ENCODE data around the gene TCF19. TPM values are rescaled to one million over a fixed set of nuclear protein-coding genes. Genes with fewer than 3 reads are reported as not detected.

The TCF19 gene
- total RNA-seq, result 1 to 10 TPM; 1.8 to 2.0 TPM

DNA sequence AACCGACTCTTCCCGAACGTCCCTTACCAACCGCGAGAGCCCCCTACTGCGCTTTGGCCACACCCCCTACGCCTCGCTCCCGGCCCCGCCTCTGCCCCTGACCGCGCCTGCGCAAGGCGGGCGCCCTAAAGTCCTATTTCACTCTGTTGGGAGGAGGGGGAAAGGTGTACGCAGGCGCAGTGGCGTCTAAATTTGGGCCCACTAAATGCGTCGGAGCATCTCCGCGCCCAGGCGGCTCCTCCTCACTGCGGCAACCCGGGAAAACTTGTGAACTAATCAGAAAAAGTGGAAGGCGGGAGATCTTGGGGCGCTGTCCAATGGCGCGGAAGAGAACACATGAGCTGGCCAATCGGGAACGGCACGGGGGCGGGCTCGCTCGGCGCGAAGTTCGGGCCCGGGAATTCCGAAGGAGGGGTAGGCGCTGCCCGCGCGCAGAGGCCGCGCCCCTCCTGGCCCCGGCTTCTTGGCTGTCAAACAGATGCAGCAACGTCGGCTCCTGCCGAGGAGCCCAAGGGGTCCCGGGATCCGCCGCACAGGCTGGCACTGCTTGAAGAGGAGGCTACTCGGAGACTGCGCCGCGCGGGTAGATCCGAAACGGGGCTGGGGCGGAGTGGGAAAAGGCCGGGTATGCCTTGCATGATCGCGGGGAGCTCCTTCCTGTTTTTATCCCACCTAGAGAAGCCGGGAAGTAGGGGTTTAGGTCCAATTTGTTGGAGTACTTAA is at the start of gene TCF19:
TSS of gene TCF19 (plus strand) at position 450 of the 723 bp plus-strand sequence. CDS start 881 bp downstream, outside the sequence.
- Histone ChIP-seq H3K27ac (peak within 1 kb of the TSS; percentile 21 to 80 (median 73)), H3K36me3 (replicated peaks in 1 of 2; ENCODE audit: insufficient read depth in 1 of 2, low read depth in 2 of 2) (peaks cover 0 to 1% of the 10 kb centered on the region in 2 donors), H3K27me3 (no peaks in the 10 kb centered on the region), H3K4me1 (peaks cover 16% of the 10 kb centered on the region), H3K4me3 (peak within 1 kb of the TSS; percentile 42 to 55), H3K9me3 (no peaks in the 10 kb centered on the region)
- intact Hi-C loops (cut with DNase I), result no loop called here
- DNase-seq (peak; percentile 98 to 99 (median 99)), ATAC-seq (peak; percentile 96)
- WGBS, 2 donors, result 1% methylated on average over 64 of the region's 65 CpGs
- TF ChIP-seq POLR2A (IDR thresholded peaks at IDR 0.05), result peak in 1 of 3 donors; percentile 63
- peak in 1 of 7 experiments; percentile 13 for TF ChIP-seq CTCF (IDR thresholded peaks at IDR 0.05)

GRCh38 chr6:31110825-31111582 is 47.4 kb upstream of the TCF19 start:
- no peak for ATAC-seq
- WGBS, 2 donors, result 65 to 69% methylated on average over 11 of the region's 11 CpGs
- no peaks in the 10 kb centered on the region for H3K36me3 ChIP-seq (replicated peaks in 1 of 2; ENCODE audit: insufficient read depth in 1 of 2, low read depth in 2 of 2)

DNA sequence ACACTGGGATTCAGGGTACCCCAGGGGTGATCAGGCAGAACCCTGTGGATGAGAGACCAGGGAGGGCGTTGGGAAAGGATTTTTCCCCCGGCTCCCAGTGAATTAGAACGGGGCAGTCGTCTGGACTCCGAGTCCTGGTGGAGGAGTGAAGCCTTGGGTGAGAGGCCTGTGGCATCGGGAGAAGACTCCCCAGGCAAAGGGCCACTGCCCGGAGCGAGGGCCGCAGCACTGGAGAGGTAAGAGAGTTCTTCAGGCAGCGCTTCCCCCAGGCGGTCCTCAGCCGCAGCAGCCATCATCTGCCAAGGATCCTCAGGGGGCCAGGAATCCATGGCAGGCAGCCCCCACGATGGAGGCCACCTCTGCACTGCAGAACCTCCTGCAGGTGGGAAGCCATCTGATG is 46.7 kb upstream of the TCF19 start:
- Histone ChIP-seq H3K4me3 (no peak overlapping the region), H3K9me3 (no peaks in the 10 kb centered on the region), H3K4me1 (peaks cover 4% of the 10 kb centered on the region), H3K27ac (no peak overlapping the region), H3K36me3 (replicated peaks in 1 of 2; ENCODE audit: insufficient read depth in 1 of 2, low read depth in 2 of 2) (no peaks in the 10 kb centered on the region), H3K27me3 (no peaks in the 10 kb centered on the region)
- WGBS, 2 donors, result 69 to 78% methylated on average over 9 to 13 of the region's 13 CpGs
- intact Hi-C loops (cut with DNase I), result no loop called here
- no peak for DNase-seq
- no peak for ATAC-seq
- TF ChIP-seq POLR2A (IDR thresholded peaks at IDR 0.05) (no peak), CTCF (IDR thresholded peaks at IDR 0.05) (no peak)

More at GRCh38 chr6:31110825-31111582, 47.4 kb upstream of the TCF19 start:
- intact Hi-C loops (cut with DNase I), result no loop called here
- Histone ChIP-seq H3K27me3 (no peaks in the 10 kb centered on the region), H3K27ac (no peak overlapping the region), H3K4me1 (peaks cover 4% of the 10 kb centered on the region), H3K4me3 (no peak overlapping the region), H3K9me3 (no peaks in the 10 kb centered on the region)
- no peak for DNase-seq
- TF ChIP-seq POLR2A (IDR thresholded peaks at IDR 0.05) (no peak), CTCF (IDR thresholded peaks at IDR 0.05) (no peak)

- no peaks in the 10 kb centered on the region for H3K36me3 ChIP-seq (replicated peaks in 1 of 2; ENCODE audit: insufficient read depth in 1 of 2, low read depth in 2 of 2)
- peaks cover 4% of the 10 kb centered on the region for H3K4me1 ChIP-seq
- DNase-seq (no peak), ATAC-seq (no peak)
- H3K27me3 ChIP-seq, result no peaks in the 10 kb centered on the region
- WGBS, 2 donors, result 74 to 78% methylated on average over 4 to 5 of the region's 5 CpGs
- TF ChIP-seq POLR2A (IDR thresholded peaks at IDR 0.05), result no peak
- no peak for TF ChIP-seq CTCF (IDR thresholded peaks at IDR 0.05)
- H3K27ac ChIP-seq, result no peak within 1 kb of the TSS
- intact Hi-C loops (cut with DNase I), result no loop called here
- no peak within 1 kb of the TSS for H3K4me3 ChIP-seq
- no peaks in the 10 kb centered on the region for H3K9me3 ChIP-seq
Observed at GRCh38 chr6:31112478-31112877, 45.9 kb upstream of the TCF19 start, which contains the start of gene C6orf15. Gene C6orf15 (minus strand): TSS chr6:31112575. CDS start chr6:31112555, 20 bp downstream.
